HCT116 (cell line): Measurements from ENCODE around the gene SUSD3. TPM values are rescaled to one million over a fixed set of nuclear protein-coding genes. Genes with fewer than 3 reads are reported as not detected.

Experiments used
- ATAC-seq: fragments of 200-7000 bp; cut with Tn5 transposase; 2 replicates; pipeline ENCODE4 v1.9.1; 2020; ENCODE audit warnings: mild to moderate bottlenecking, moderate library complexity
- BruUV-seq: library from RNA; stranded (reverse); fragments of 400-500 nt; replicated peaks from 2 replicates; lab custom pipeline; 2021; lab: Mats Ljungman, UMichigan
- CTCF ChIA-PET: fragments of 300-600 bp; sonication (Branson Sonifier 250); formaldehyde crosslinking; loops from one replicate; lab custom pipeline; 2021; ENCODE audit warnings: antibody characterized with exemption; lab: Charles Lee
- POLR2A ChIA-PET: fragments of 300-600, 350-600 bp; sonication (Branson Sonifier 250); formaldehyde crosslinking; loops from one replicate; lab custom pipeline; 2021; ENCODE audit warnings: antibody characterized with exemption; lab: Charles Lee
- RAD21 ChIA-PET, 2 experiments: fragments of 300-600 bp; sonication (Branson Sonifier 250); formaldehyde crosslinking; loops; one replicate each; lab custom pipeline; 2023; ENCODE audit warnings: low total read pairs in 2 of 2; ENCODE audit not compliant: uncharacterized antibody in 2 of 2, unreplicated experiment in 2 of 2, low non-redundant PET in 1 of 2; lab: Charles Lee
- DNase-seq: peaks from one replicate; pipeline ENCODE4 v3.0.0-alpha.2; 2010; ENCODE audit warnings: low read depth, low spot score
- H2AFZ ChIP-seq: fragments of 200-600 bp; shearing (Covaris generic), sonication (generic); 2 replicates; pipeline ENCODE4 v1.6.1; 2017; ENCODE audit warnings: low read depth, mixed run types, mixed read lengths, antibody characterized with exemption, low read length; ENCODE audit not compliant: poor library complexity, severe bottlenecking
- H3K27ac ChIP-seq: 2 replicates; pipeline ENCODE4 v1.5.1; 2012; ENCODE audit warnings: low read depth, low read length
- H3K27me3 ChIP-seq: fragments of 200-600 bp; sonication (generic); 2 replicates; pipeline ENCODE4 v1.6.1; 2016; ENCODE audit warnings: mixed run types, low read length, mixed read lengths; ENCODE audit not compliant: insufficient read depth
- H3K36me3 ChIP-seq, 2 experiments: fragments of 200-500 bp in 1 of 2; fragments of 200-600 bp in 1 of 2; sonication (Bioruptor generic) in 1 of 2; sonication (generic) in 1 of 2; 2 replicates each; pipeline versions ENCODE4 v1.5.1 to v1.6.1; 2014 to 2016; ENCODE audit warnings: low read length in 2 of 2, inconsistent platforms in 1 of 2, mixed read lengths in 1 of 2, mixed run types in 1 of 2; ENCODE audit not compliant: insufficient read depth in 2 of 2, control insufficient read depth in 1 of 2
- H3K4me1 ChIP-seq, 2 experiments: fragments of 200-600 bp in 1 of 2; sonication (generic) in 1 of 2; 2 replicates each; pipeline versions ENCODE4 v1.5.1 to v1.6.1; 2012 to 2017; ENCODE audit warnings: low read length in 2 of 2, inconsistent platforms in 1 of 2, mild to moderate bottlenecking in 1 of 2, mixed read lengths in 1 of 2, mixed run types in 1 of 2, moderate library complexity in 1 of 2; ENCODE audit not compliant: insufficient read depth in 2 of 2, control insufficient read depth in 1 of 2
- H3K4me2 ChIP-seq: fragments of 200-600 bp; sonication (generic); 2 replicates; pipeline ENCODE4 v1.6.1; 2017; ENCODE audit warnings: mixed run types, low read length, mixed read lengths
- H3K4me3 ChIP-seq, 2 experiments: fragments of 200-600 bp in 1 of 2; sonication (generic) in 1 of 2; replicated peaks in 1 of 2; 2 replicates each; pipeline ENCODE4 v1.5.1; 2011 to 2016; ENCODE audit warnings: low read length in 2 of 2, control low read depth in 1 of 2, low read depth in 1 of 2, mild to moderate bottlenecking in 1 of 2, mixed read lengths in 1 of 2, mixed run types in 1 of 2
- H3K79me2 ChIP-seq: fragments of 200-600 bp; sonication (generic); 2 replicates; pipeline ENCODE4 v1.6.1; 2017; ENCODE audit warnings: mild to moderate bottlenecking, mixed run types, low read length, moderate library complexity, mixed read lengths; ENCODE audit not compliant: insufficient read depth
- H3K9ac ChIP-seq: fragments of 200-600 bp; sonication (generic); 2 replicates; pipeline ENCODE4 v1.6.1; 2016; ENCODE audit warnings: low read length, mixed read lengths
- H3K9me2 ChIP-seq: fragments of 200-600 bp; sonication (generic), shearing (Covaris generic); 2 replicates; pipeline ENCODE4 v1.6.1; 2017; ENCODE audit warnings: mixed run types, mild to moderate bottlenecking, moderate library complexity; ENCODE audit not compliant: insufficient read depth
- H3K9me3 ChIP-seq, 2 experiments: fragments of 200-500 bp in 1 of 2; fragments of 200-600 bp in 1 of 2; sonication (Bioruptor generic) in 1 of 2; sonication (generic) in 1 of 2; 2 replicates each; pipeline ENCODE4 v1.6.1; 2014 to 2017; ENCODE audit warnings: low read length in 2 of 2, mixed read lengths in 2 of 2, inconsistent platforms in 1 of 2, low read depth in 1 of 2, mild to moderate bottlenecking in 1 of 2, mixed run types in 1 of 2, moderate library complexity in 1 of 2; ENCODE audit not compliant: control insufficient read depth in 1 of 2, insufficient read depth in 1 of 2
- H4K20me1 ChIP-seq: fragments of 200-600 bp; sonication (generic), shearing (Covaris generic); 2 replicates; pipeline ENCODE4 v1.6.1; 2017; ENCODE audit warnings: mixed run types, mild to moderate bottlenecking, moderate library complexity; ENCODE audit not compliant: insufficient read depth
- ATF3 ChIP-seq: IDR thresholded peaks from 2 replicates; pipeline ENCODE4 v1.6.1; 2012
- CEBPB ChIP-seq: IDR thresholded peaks from 2 replicates; pipeline ENCODE4 v1.6.1; 2012; ENCODE audit warnings: low read depth
- EZH2phosphoT487 ChIP-seq: fragments of 200-600 bp; IDR thresholded peaks from 2 replicates; pipeline ENCODE4 v1.6.1; 2018; ENCODE audit warnings: antibody characterized with exemption, borderline replicate concordance
- JUND ChIP-seq: IDR thresholded peaks from 2 replicates; pipeline ENCODE4 v1.6.1; 2012
- POLR2A ChIP-seq: IDR thresholded peaks from 2 replicates; pipeline ENCODE4 v1.7.0; 2011; ENCODE audit warnings: borderline replicate concordance; ENCODE audit not compliant: insufficient read depth, insufficient read length; ENCODE audit errors: extremely low read depth
- POLR2AphosphoS5 ChIP-seq: IDR thresholded peaks from 2 replicates; pipeline ENCODE4 v1.6.1; 2011; ENCODE audit warnings: mild to moderate bottlenecking, low read depth, low read length, moderate library complexity
- REST ChIP-seq: IDR thresholded peaks from 2 replicates; pipeline ENCODE4 v1.6.1; 2012; ENCODE audit warnings: low read depth
- SIN3A ChIP-seq: IDR thresholded peaks from 2 replicates; pipeline ENCODE4 v1.6.1; 2012; ENCODE audit warnings: low read depth
- SP1 ChIP-seq: IDR thresholded peaks from 2 replicates; pipeline ENCODE4 v1.6.1; 2012; ENCODE audit warnings: low read depth
- SRF ChIP-seq: IDR thresholded peaks from 2 replicates; pipeline ENCODE4 v1.6.1; 2012; ENCODE audit warnings: low read depth
- TCF7L2 ChIP-seq: IDR thresholded peaks from 2 replicates; pipeline ENCODE4 v1.7.0; 2011; ENCODE audit warnings: borderline replicate concordance, inconsistent platforms; ENCODE audit not compliant: insufficient read depth, insufficient read length; ENCODE audit errors: extremely low read depth
- YY1 ChIP-seq: IDR thresholded peaks from 2 replicates; pipeline ENCODE4 v1.6.1; 2011; ENCODE audit warnings: low read length, low read depth, moderate library complexity, mild to moderate bottlenecking; ENCODE audit not compliant: insufficient replicate concordance; ENCODE audit errors: extremely low read depth
- ZFX ChIP-seq: fragments of 450-650 bp; IDR thresholded peaks from 2 replicates; pipeline ENCODE4 v1.6.1; 2017
- intact Hi-C: fragments of 100-400 bp; cut with micrococcal nuclease; formaldehyde crosslinking; loops from 2 replicates; pipeline ENCODE4 v1.10.0; 2022
- total RNA-seq: library from RNA; stranded (reverse); gene quantifications from one replicate; pipeline ENCODE4 v1.2.1, GENCODE V29; 2021; ENCODE audit not compliant: unreplicated experiment

The SUSD3 gene
- total RNA-seq, 1 experiment from 2014 or later = 11.3 TPM

GRCh38 chr9:93023521-93023815 is 35.0 kb upstream of the SUSD3 start:
- H4K20me1 ChIP-seq = no peaks in the 10 kb centered on the region
- H3K4me2 ChIP-seq = no peak overlapping the region
- no peaks in the 10 kb centered on the region for H3K9me2 ChIP-seq
- no peak overlapping the region for H3K4me3 ChIP-seq
- ATAC-seq = no peak
- H3K4me1 ChIP-seq = no peaks in the 10 kb centered on the region
- ChIA-PET RAD21 (no interaction called here), CTCF (no interaction called here), POLR2A (no interaction called here)
- no peak overlapping the region for H2AFZ ChIP-seq
- no peak overlapping the region for H3K27ac ChIP-seq
- no peaks in the 10 kb centered on the region for H3K36me3 ChIP-seq
- H3K27me3 ChIP-seq = no peaks in the 10 kb centered on the region
- no peaks in the 10 kb centered on the region for H3K9me3 ChIP-seq
- H3K79me2 ChIP-seq = no peaks in the 10 kb centered on the region
- no peak for DNase-seq
- TF ChIP-seq SIN3A (no peak), POLR2AphosphoS5 (no peak), REST (no peak), YY1 (no peak), SRF (no peak), POLR2A (no peak), JUND (no peak), ZFX (no peak)
- intact Hi-C loops = no loop called here
- no TSS peak for BruUV-seq
- no peak overlapping the region for H3K9ac ChIP-seq

- no peaks in the 10 kb centered on the region for H3K36me3 ChIP-seq
- no peak overlapping the region for H3K4me3 ChIP-seq
- no peaks in the 10 kb centered on the region for H4K20me1 ChIP-seq
- no peaks in the 10 kb centered on the region for H3K27me3 ChIP-seq
- no peak for DNase-seq
- BruUV-seq = no TSS peak
- no peak overlapping the region for H3K9ac ChIP-seq
- H3K4me1 ChIP-seq = no peaks in the 10 kb centered on the region
- no peak overlapping the region for H3K4me2 ChIP-seq
- RAD21 ChIA-PET = no interaction called here
- no peak for ATAC-seq
- CTCF ChIA-PET = no interaction called here
- no peaks in the 10 kb centered on the region for H3K9me2 ChIP-seq
- no peak overlapping the region for H3K27ac ChIP-seq
- intact Hi-C loops = no loop called here
- no peaks in the 10 kb centered on the region for H3K79me2 ChIP-seq
- TF ChIP-seq SP1 (no peak), POLR2AphosphoS5 (no peak), EZH2phosphoT487 (no peak), TCF7L2 (no peak), ATF3 (no peak), ZFX (no peak), CEBPB (no peak)
- no peak overlapping the region for H2AFZ ChIP-seq
- H3K9me3 ChIP-seq = no peaks in the 10 kb centered on the region
- POLR2A ChIA-PET = no interaction called here
Observed at GRCh38 chr9:93024646-93024910, 33.9 kb upstream of the SUSD3 start.
